Trophoblast cell (in vitro differentiated cells and primary cell): ENCODE results near the gene NTM.
A peak's percentile ranks its signal among the peaks of the same experiment; 100 is the strongest.

Source experiments
- DNase-seq, 2 donors: peaks; one replicate each; pipeline ENCODE4 v3.0.0-alpha.2; 2016
- H2AFZ ChIP-seq: 2 replicates; pipeline ENCODE4 v1.6.1; 2013; ENCODE audit warnings: low read length, moderate library complexity, mild to moderate bottlenecking; ENCODE audit not compliant: insufficient read depth, poor library complexity
- H2AK5ac ChIP-seq: 2 replicates; pipeline ENCODE4 v1.6.1; 2013; ENCODE audit warnings: mild to moderate bottlenecking, low read length
- H2BK120ac ChIP-seq: 2 replicates; pipeline ENCODE4 v1.6.1; 2013; ENCODE audit warnings: low read length, mild to moderate bottlenecking, moderate library complexity; ENCODE audit not compliant: insufficient read depth, poor library complexity
- H2BK12ac ChIP-seq: 2 replicates; pipeline ENCODE4 v1.6.1; 2013; ENCODE audit warnings: mild to moderate bottlenecking, low read length, moderate library complexity
- H2BK5ac ChIP-seq: 2 replicates; pipeline ENCODE4 v1.6.1; 2013; ENCODE audit warnings: low read length, low read depth, moderate library complexity, mild to moderate bottlenecking; ENCODE audit not compliant: poor library complexity
- H3K14ac ChIP-seq: 2 replicates; pipeline ENCODE4 v1.6.1; 2013; ENCODE audit warnings: mild to moderate bottlenecking, low read length
- H3K18ac ChIP-seq: 2 replicates; pipeline ENCODE4 v1.6.1; 2013; ENCODE audit warnings: mild to moderate bottlenecking, low read length
- H3K23ac ChIP-seq: 2 replicates; pipeline ENCODE4 v1.6.1; 2013; ENCODE audit warnings: low read length
- H3K27ac ChIP-seq: 2 replicates; pipeline ENCODE4 v1.5.1; 2013; ENCODE audit warnings: low read depth, mild to moderate bottlenecking, inconsistent platforms, low read length, moderate library complexity
- H3K27me3 ChIP-seq: 2 replicates; pipeline ENCODE4 v1.6.1; 2013; ENCODE audit warnings: inconsistent platforms, mild to moderate bottlenecking, low read length, moderate library complexity; ENCODE audit not compliant: insufficient read depth
- H3K36me3 ChIP-seq, 2 experiments: 1 replicate in 1 of 2; 2 replicates in 1 of 2; pipeline ENCODE4 v1.6.1; 2013; ENCODE audit warnings: low read length in 2 of 2, mild to moderate bottlenecking in 2 of 2, moderate library complexity in 1 of 2; ENCODE audit not compliant: insufficient read depth in 2 of 2, control insufficient read depth in 1 of 2
- H3K4ac ChIP-seq: 2 replicates; pipeline ENCODE4 v1.6.1; 2013; ENCODE audit warnings: low read depth, mild to moderate bottlenecking, low read length, moderate library complexity
- H3K4me1 ChIP-seq, 2 experiments: 1 replicate in 1 of 2; 2 replicates in 1 of 2; pipeline ENCODE4 v1.6.1; 2013; ENCODE audit warnings: low read length in 2 of 2, mild to moderate bottlenecking in 2 of 2, moderate library complexity in 1 of 2; ENCODE audit not compliant: insufficient read depth in 2 of 2, control insufficient read depth in 1 of 2
- H3K4me2 ChIP-seq: 2 replicates; pipeline ENCODE4 v1.6.1; 2013; ENCODE audit warnings: inconsistent platforms, mild to moderate bottlenecking, low read length, moderate library complexity
- H3K4me3 ChIP-seq: 2 replicates; pipeline ENCODE4 v1.5.1; 2013; ENCODE audit warnings: mild to moderate bottlenecking, low read depth, low read length, inconsistent platforms
- H3K79me1 ChIP-seq: one replicate; pipeline ENCODE4 v1.6.1; 2013; ENCODE audit warnings: low read length
- H3K79me2 ChIP-seq: 2 replicates; pipeline ENCODE4 v1.6.1; 2013; ENCODE audit warnings: low read length, mild to moderate bottlenecking; ENCODE audit not compliant: control insufficient read depth, insufficient read depth, poor library complexity
- H3K9ac ChIP-seq: 2 replicates; pipeline ENCODE4 v1.6.1; 2013; ENCODE audit warnings: mild to moderate bottlenecking, low read length
- H3K9me3 ChIP-seq: 2 replicates; pipeline ENCODE4 v1.6.1; 2013; ENCODE audit warnings: low read depth, mild to moderate bottlenecking, control low read depth, inconsistent platforms, low read length; ENCODE audit not compliant: insufficient read depth
- H4K12ac ChIP-seq: 2 replicates; pipeline ENCODE4 v1.6.1; 2013; ENCODE audit warnings: low read depth, mild to moderate bottlenecking, low read length, moderate library complexity
- H4K8ac ChIP-seq: 2 replicates; pipeline ENCODE4 v1.6.1; 2013; ENCODE audit warnings: low read depth, mild to moderate bottlenecking, low read length, moderate library complexity
- H4K91ac ChIP-seq: one replicate; pipeline ENCODE4 v1.6.1; 2013; ENCODE audit warnings: low read depth, mild to moderate bottlenecking, low read length, moderate library complexity
- WGBS: extraction: QIAGEN DNeasy Blood & Tissue Kit; methylation state at CpG from one replicate; pipeline ENCODE4 v1.1.7; 2013; ENCODE audit warnings: missing lambda C conversion rate; ENCODE audit not compliant: insufficient read length, insufficient coverage; ENCODE audit errors: extremely low coverage; 5-methylcytosine and 5-hydroxymethylcytosine counted together

NTM gene

GRCh38 chr11:131875611-131876010, 505.2 kb downstream of the NTM start:
- no peak overlapping the region for H3K23ac ChIP-seq
- no CpG with 5 or more reads among the region's 5 CpGs for WGBS

GRCh38 chr11:131877246-131877942, 507.0 kb downstream of the NTM start:
- Histone ChIP-seq H3K27me3 (no peaks in the 10 kb centered on the region), H2BK120ac (no peak overlapping the region), H4K91ac (no peak overlapping the region), H4K12ac (no peak overlapping the region), H3K14ac (no peak overlapping the region), H3K27ac (no peak overlapping the region), H3K4me3 (no peak overlapping the region), H4K8ac (no peak overlapping the region), H3K4ac (no peak overlapping the region), H3K9ac (no peak overlapping the region), H2AFZ (no peak overlapping the region), H3K36me3 (no peaks in the 10 kb centered on the region), H2BK12ac (no peak overlapping the region), H3K4me2 (no peak overlapping the region), H3K18ac (no peak overlapping the region), H3K23ac (no peak overlapping the region), H3K79me2 (no peaks in the 10 kb centered on the region), H3K79me1 (no peaks in the 10 kb centered on the region), H3K4me1 (no peaks in the 10 kb centered on the region), H3K9me3 (no peaks in the 10 kb centered on the region), H2AK5ac (no peak overlapping the region), H2BK5ac (no peak overlapping the region)
- no peak for DNase-seq
- WGBS: no CpG with 5 or more reads among the region's 10 CpGs

More at GRCh38 chr11:131875611-131876010, 505.2 kb downstream of the NTM start:
- Histone ChIP-seq H2AK5ac (no peak overlapping the region), H3K14ac (no peak overlapping the region), H3K9ac (no peak overlapping the region), H3K27ac (no peak overlapping the region), H3K4me1 (no peaks in the 10 kb centered on the region), H2BK12ac (peak overlapping the region; percentile 53), H3K4me3 (no peak overlapping the region), H4K91ac (no peak overlapping the region), H3K79me2 (no peaks in the 10 kb centered on the region), H3K4ac (no peak overlapping the region), H3K9me3 (no peaks in the 10 kb centered on the region), H3K4me2 (no peak overlapping the region), H4K12ac (no peak overlapping the region), H3K27me3 (no peaks in the 10 kb centered on the region), H3K18ac (no peak overlapping the region), H4K8ac (no peak overlapping the region), H2BK120ac (no peak overlapping the region), H3K79me1 (no peaks in the 10 kb centered on the region), H2BK5ac (no peak overlapping the region), H2AFZ (peak overlapping the region; percentile 45), H3K36me3 (no peaks in the 10 kb centered on the region)
- no peak for DNase-seq

GRCh38 chr11:131880316-131880715, 509.9 kb downstream of the NTM start:
- no peak overlapping the region for H3K14ac ChIP-seq
- no peak overlapping the region for H2AK5ac ChIP-seq
- no peaks in the 10 kb centered on the region for H3K4me1 ChIP-seq
- no peak overlapping the region for H4K91ac ChIP-seq
- H3K9ac ChIP-seq: no peak overlapping the region
- H4K8ac ChIP-seq: no peak overlapping the region
- no peak overlapping the region for H4K12ac ChIP-seq
- DNase-seq: peak; percentile 15 to 21
- no peaks in the 10 kb centered on the region for H3K9me3 ChIP-seq
- H2AFZ ChIP-seq: no peak overlapping the region
- no peak overlapping the region for H3K23ac ChIP-seq
- no peak overlapping the region for H3K4me3 ChIP-seq
- H3K79me2 ChIP-seq: no peaks in the 10 kb centered on the region
- H3K79me1 ChIP-seq: no peaks in the 10 kb centered on the region
- no peaks in the 10 kb centered on the region for H3K36me3 ChIP-seq
- H3K27ac ChIP-seq: no peak overlapping the region
- no peak overlapping the region for H3K4ac ChIP-seq
- no peak overlapping the region for H3K18ac ChIP-seq
- no CpG with 5 or more reads among the region's 3 CpGs for WGBS
- H3K4me2 ChIP-seq: no peak overlapping the region
- no peak overlapping the region for H2BK12ac ChIP-seq
- no peak overlapping the region for H2BK120ac ChIP-seq
- H3K27me3 ChIP-seq: no peaks in the 10 kb centered on the region
- no peak overlapping the region for H2BK5ac ChIP-seq

GRCh38 chr11:131880976-131881375, 510.6 kb downstream of the NTM start:
- Histone ChIP-seq H2AFZ (no peak overlapping the region), H3K4me2 (no peak overlapping the region), H3K14ac (no peak overlapping the region), H3K27ac (no peak overlapping the region), H2BK12ac (no peak overlapping the region), H3K4me1 (no peaks in the 10 kb centered on the region), H3K4me3 (no peak overlapping the region), H3K79me2 (no peaks in the 10 kb centered on the region), H3K27me3 (no peaks in the 10 kb centered on the region), H3K36me3 (no peaks in the 10 kb centered on the region), H2BK120ac (no peak overlapping the region), H2BK5ac (no peak overlapping the region), H3K4ac (no peak overlapping the region), H4K8ac (no peak overlapping the region), H3K23ac (no peak overlapping the region), H3K9ac (no peak overlapping the region), H3K79me1 (no peaks in the 10 kb centered on the region), H2AK5ac (no peak overlapping the region), H3K9me3 (no peaks in the 10 kb centered on the region), H3K18ac (no peak overlapping the region), H4K12ac (no peak overlapping the region), H4K91ac (no peak overlapping the region)
- no CpG with 5 or more reads among the region's 6 CpGs for WGBS
- DNase-seq: no peak
